ENCODE results near the gene SYN1.

DNA sequence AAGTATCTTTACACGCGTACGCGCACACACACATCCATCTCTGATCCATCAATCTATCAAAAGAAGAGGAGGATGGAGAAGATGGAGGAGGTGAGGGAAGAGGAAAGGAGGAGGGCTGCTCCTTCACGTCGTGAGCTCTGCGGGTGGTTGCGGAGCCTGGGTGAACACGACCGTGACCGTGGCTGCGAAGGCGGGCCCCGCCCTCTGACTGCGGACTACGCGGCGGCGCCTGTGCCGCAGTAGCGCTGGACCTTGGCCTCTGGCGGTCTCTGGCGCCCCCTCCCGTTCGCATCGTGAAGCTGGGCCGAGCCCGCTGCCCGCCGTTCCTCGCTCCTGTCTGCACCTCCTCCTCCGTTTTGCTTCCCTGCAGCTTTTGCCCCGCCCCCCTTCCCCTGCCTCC is 96.4 kb downstream of the SYN1 start:
- TF ChIP-seq, protein P1, sequence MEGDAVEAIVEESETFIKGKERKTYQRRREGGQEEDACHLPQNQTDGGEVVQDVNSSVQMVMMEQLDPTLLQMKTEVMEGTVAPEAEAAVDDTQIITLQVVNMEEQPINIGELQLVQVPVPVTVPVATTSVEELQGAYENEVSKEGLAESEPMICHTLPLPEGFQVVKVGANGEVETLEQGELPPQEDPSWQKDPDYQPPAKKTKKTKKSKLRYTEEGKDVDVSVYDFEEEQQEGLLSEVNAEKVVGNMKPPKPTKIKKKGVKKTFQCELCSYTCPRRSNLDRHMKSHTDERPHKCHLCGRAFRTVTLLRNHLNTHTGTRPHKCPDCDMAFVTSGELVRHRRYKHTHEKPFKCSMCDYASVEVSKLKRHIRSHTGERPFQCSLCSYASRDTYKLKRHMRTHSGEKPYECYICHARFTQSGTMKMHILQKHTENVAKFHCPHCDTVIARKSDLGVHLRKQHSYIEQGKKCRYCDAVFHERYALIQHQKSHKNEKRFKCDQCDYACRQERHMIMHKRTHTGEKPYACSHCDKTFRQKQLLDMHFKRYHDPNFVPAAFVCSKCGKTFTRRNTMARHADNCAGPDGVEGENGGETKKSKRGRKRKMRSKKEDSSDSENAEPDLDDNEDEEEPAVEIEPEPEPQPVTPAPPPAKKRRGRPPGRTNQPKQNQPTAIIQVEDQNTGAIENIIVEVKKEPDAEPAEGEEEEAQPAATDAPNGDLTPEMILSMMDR (conservative IDR thresholded peaks at IDR 0.05 in 1 of 2, IDR thresholded peaks at IDR 0.05 in 1 of 2; ENCODE audit: extremely low read depth in 1 of 2, insufficient read depth in 1 of 2, low read depth in 1 of 2, low read length in 2 of 2), result peak; percentile 50 to 78
- no peak for TF ChIP-seq EZH2 (IDR thresholded peaks at IDR 0.05; ENCODE audit: borderline replicate concordance, low read length)

Data from mammary epithelial cell (primary cell).